ENCODE data around the gene CNTROB. TPM values are rescaled to one million over a fixed set of nuclear protein-coding genes. Genes with fewer than 3 reads are reported as not detected.

Gene CNTROB
- total RNA-seq, 1 experiment from 2014 or later: 39.7 TPM

DNA sequence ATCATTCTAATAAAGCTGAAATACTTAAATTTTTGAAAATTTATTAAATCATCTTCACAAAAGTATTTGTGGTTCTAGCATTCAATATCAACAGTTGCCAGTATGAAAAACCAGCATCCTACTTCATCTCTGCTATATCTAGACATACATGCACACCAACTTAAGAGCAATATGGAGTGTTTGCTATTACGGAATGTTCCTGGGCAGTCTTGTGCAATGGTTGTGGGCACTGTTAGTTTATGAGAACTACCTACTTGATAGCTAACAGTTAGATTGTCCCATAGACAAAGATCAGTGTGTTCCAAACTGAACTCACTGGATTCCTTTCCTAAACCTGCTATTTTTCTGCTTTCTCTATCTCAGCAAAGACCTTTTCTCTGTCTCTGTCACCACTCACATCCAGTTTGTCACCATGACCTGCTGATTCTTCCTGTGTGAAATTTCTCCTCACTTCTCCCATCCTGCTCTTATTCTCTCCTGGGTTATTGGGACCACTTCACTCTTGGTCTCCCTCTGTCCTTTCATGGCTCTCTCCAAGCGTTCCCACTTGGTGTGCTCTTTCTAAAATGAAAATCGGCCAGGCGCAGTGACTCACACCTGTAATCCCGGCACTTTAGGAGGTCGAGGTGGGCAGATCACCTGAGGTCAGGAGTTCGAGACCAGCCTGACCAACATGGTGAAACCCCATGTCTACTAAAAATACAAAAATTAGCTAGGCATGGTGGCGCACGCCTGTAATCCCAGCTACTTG, 27.7 kb downstream of the CNTROB start:
- TF ChIP-seq, protein P1, sequence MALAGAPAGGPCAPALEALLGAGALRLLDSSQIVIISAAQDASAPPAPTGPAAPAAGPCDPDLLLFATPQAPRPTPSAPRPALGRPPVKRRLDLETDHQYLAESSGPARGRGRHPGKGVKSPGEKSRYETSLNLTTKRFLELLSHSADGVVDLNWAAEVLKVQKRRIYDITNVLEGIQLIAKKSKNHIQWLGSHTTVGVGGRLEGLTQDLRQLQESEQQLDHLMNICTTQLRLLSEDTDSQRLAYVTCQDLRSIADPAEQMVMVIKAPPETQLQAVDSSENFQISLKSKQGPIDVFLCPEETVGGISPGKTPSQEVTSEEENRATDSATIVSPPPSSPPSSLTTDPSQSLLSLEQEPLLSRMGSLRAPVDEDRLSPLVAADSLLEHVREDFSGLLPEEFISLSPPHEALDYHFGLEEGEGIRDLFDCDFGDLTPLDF (CRISPR knock-in tag; IDR thresholded peaks at IDR 0.05): no peak
- TF ChIP-seq, protein P2, sequence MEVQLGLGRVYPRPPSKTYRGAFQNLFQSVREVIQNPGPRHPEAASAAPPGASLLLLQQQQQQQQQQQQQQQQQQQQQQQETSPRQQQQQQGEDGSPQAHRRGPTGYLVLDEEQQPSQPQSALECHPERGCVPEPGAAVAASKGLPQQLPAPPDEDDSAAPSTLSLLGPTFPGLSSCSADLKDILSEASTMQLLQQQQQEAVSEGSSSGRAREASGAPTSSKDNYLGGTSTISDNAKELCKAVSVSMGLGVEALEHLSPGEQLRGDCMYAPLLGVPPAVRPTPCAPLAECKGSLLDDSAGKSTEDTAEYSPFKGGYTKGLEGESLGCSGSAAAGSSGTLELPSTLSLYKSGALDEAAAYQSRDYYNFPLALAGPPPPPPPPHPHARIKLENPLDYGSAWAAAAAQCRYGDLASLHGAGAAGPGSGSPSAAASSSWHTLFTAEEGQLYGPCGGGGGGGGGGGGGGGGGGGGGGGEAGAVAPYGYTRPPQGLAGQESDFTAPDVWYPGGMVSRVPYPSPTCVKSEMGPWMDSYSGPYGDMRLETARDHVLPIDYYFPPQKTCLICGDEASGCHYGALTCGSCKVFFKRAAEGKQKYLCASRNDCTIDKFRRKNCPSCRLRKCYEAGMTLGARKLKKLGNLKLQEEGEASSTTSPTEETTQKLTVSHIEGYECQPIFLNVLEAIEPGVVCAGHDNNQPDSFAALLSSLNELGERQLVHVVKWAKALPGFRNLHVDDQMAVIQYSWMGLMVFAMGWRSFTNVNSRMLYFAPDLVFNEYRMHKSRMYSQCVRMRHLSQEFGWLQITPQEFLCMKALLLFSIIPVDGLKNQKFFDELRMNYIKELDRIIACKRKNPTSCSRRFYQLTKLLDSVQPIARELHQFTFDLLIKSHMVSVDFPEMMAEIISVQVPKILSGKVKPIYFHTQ (CRISPR knock-in tag; IDR thresholded peaks at IDR 0.05): no peak
- TF ChIP-seq, protein P3, sequence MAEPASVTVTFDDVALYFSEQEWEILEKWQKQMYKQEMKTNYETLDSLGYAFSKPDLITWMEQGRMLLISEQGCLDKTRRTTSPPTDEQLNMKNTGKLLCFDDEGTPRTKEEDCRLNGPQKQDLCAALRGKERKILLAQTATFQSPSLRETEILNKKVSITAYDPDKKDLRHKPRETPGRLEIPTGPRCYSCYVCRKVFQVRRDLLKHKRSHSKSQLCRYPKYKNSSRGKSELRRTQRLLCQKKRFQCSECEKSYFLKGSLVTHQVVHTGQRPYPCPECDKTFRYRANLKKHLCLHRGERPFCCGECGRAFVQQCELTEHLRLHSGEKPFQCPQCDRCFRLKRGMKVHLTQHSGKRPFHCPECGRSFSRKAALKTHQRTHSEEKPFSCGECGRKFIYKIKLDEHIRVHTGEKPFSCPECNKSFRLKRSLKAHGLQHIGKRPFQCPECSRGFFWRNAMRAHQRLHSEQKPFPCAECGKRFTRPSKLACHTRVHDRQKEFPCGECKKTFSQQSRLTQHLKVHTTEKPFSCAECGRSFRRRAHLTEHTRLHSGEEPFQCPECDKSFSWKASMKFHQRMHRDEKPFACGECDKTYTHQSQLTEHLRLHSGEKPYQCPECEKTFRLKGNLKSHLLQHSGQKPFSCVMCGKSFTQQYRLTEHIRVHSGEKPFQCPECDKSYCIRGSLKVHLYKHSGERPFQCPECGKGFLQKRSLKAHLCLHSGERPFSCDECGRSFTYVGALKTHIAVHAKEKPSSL (CRISPR knock-in tag; conservative IDR thresholded peaks at IDR 0.05): no peak
- no peak for TF ChIP-seq NR3C1 (CRISPR knock-in tag; conservative IDR thresholded peaks at IDR 0.05; ENCODE audit: low read depth)
- no peak for TF ChIP-seq SOX15 (CRISPR knock-in tag; IDR thresholded peaks at IDR 0.05)
- no peak for TF ChIP-seq GTF2I (CRISPR knock-in tag; conservative IDR thresholded peaks at IDR 0.05)
- DNase-seq (ENCODE audit: low spot score): no peak
- H3K27me3 Mint-ChIP-seq (ENCODE audit: low read depth): peaks cover 5% of the 10 kb centered on the region; the same call in 1 of the 2 replicates
- POLR2A ChIA-PET: no interaction called here
- H3K9me3 Mint-ChIP-seq: no peaks in the 10 kb centered on the region
- H3K4me3 Mint-ChIP-seq: no peak overlapping the region
- CTCF ChIA-PET: no interaction called here
- no peak for ATAC-seq
- no peak overlapping the region for H3K27ac Mint-ChIP-seq
- H3K36me3 Mint-ChIP-seq: no peaks in the 10 kb centered on the region
- peaks cover 17% of the 10 kb centered on the region for H3K4me1 Mint-ChIP-seq

DNA sequence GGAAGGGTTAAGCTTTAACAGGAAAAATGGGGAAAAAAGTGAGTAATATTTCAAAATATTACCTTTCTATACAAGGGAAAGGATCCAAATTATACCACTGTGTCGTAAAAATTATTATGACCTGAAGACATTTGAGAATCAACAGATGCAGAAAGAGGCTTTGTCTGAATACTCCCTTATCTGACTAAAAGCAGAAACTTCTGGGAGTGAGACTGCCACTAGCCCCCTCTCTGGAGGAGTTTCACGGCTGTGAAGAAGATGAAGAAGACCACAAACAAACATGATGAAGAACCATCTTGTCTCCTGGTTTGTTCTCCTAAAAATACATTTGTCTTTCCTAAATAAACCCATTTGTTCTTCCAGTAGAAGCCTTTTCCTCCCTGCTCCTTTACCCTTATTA, 29.4 kb downstream of the CNTROB start:
- Mint-ChIP-seq H3K27ac (no peak overlapping the region), H3K4me3 (no peak overlapping the region), H3K27me3 (ENCODE audit: low read depth) (peaks cover 5% of the 10 kb centered on the region; the same call in 1 of the 2 replicates), H3K4me1 (peaks cover 23% of the 10 kb centered on the region), H3K36me3 (no peaks in the 10 kb centered on the region), H3K9me3 (no peaks in the 10 kb centered on the region)
- POLR2A ChIA-PET: no interaction called here
- no peak for ATAC-seq
- no peak for DNase-seq (ENCODE audit: low spot score)
- CTCF ChIA-PET: no interaction called here
- TF ChIP-seq MYBL2 (CRISPR knock-in tag; IDR thresholded peaks at IDR 0.05) (no peak), EMX1 (CRISPR knock-in tag; IDR thresholded peaks at IDR 0.05) (no peak), ATF1 (CRISPR knock-in tag; IDR thresholded peaks at IDR 0.05) (no peak), NR1H2 (CRISPR knock-in tag; IDR thresholded peaks at IDR 0.05) (no peak), ZNF671 (CRISPR knock-in tag; IDR thresholded peaks at IDR 0.05) (no peak), ZNF219 (CRISPR knock-in tag; IDR thresholded peaks at IDR 0.05; ENCODE audit: borderline replicate concordance) (no peak), GABPB1 (CRISPR knock-in tag; IDR thresholded peaks at IDR 0.05) (no peak), ESRRA (CRISPR knock-in tag; IDR thresholded peaks at IDR 0.05; ENCODE audit: borderline replicate concordance) (no peak), CREB1 (CRISPR knock-in tag; IDR thresholded peaks at IDR 0.05) (no peak), NFE2L1 (CRISPR knock-in tag; IDR thresholded peaks at IDR 0.05) (no peak), NR3C1 (CRISPR knock-in tag; conservative IDR thresholded peaks at IDR 0.05; ENCODE audit: low read depth) (no peak), RELA (CRISPR knock-in tag; IDR thresholded peaks at IDR 0.05; ENCODE audit: borderline replicate concordance) (no peak), SOX15 (CRISPR knock-in tag; IDR thresholded peaks at IDR 0.05) (no peak)
- TF ChIP-seq, protein P4, sequence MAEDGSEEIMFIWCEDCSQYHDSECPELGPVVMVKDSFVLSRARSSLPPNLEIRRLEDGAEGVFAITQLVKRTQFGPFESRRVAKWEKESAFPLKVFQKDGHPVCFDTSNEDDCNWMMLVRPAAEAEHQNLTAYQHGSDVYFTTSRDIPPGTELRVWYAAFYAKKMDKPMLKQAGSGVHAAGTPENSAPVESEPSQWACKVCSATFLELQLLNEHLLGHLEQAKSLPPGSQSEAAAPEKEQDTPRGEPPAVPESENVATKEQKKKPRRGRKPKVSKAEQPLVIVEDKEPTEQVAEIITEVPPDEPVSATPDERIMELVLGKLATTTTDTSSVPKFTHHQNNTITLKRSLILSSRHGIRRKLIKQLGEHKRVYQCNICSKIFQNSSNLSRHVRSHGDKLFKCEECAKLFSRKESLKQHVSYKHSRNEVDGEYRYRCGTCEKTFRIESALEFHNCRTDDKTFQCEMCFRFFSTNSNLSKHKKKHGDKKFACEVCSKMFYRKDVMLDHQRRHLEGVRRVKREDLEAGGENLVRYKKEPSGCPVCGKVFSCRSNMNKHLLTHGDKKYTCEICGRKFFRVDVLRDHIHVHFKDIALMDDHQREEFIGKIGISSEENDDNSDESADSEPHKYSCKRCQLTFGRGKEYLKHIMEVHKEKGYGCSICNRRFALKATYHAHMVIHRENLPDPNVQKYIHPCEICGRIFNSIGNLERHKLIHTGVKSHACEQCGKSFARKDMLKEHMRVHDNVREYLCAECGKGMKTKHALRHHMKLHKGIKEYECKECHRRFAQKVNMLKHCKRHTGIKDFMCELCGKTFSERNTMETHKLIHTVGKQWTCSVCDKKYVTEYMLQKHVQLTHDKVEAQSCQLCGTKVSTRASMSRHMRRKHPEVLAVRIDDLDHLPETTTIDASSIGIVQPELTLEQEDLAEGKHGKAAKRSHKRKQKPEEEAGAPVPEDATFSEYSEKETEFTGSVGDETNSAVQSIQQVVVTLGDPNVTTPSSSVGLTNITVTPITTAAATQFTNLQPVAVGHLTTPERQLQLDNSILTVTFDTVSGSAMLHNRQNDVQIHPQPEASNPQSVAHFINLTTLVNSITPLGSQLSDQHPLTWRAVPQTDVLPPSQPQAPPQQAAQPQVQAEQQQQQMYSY (CRISPR knock-in tag; IDR thresholded peaks at IDR 0.05): no peak
- TF ChIP-seq, protein P5, sequence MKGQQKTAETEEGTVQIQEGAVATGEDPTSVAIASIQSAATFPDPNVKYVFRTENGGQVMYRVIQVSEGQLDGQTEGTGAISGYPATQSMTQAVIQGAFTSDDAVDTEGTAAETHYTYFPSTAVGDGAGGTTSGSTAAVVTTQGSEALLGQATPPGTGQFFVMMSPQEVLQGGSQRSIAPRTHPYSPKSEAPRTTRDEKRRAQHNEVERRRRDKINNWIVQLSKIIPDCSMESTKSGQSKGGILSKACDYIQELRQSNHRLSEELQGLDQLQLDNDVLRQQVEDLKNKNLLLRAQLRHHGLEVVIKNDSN (CRISPR knock-in tag; IDR thresholded peaks at IDR 0.05): no peak
- TF ChIP-seq, protein P6, sequence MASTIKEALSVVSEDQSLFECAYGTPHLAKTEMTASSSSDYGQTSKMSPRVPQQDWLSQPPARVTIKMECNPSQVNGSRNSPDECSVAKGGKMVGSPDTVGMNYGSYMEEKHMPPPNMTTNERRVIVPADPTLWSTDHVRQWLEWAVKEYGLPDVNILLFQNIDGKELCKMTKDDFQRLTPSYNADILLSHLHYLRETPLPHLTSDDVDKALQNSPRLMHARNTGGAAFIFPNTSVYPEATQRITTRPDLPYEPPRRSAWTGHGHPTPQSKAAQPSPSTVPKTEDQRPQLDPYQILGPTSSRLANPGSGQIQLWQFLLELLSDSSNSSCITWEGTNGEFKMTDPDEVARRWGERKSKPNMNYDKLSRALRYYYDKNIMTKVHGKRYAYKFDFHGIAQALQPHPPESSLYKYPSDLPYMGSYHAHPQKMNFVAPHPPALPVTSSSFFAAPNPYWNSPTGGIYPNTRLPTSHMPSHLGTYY (CRISPR knock-in tag; IDR thresholded peaks at IDR 0.05): no peak
- TF ChIP-seq, protein P7, sequence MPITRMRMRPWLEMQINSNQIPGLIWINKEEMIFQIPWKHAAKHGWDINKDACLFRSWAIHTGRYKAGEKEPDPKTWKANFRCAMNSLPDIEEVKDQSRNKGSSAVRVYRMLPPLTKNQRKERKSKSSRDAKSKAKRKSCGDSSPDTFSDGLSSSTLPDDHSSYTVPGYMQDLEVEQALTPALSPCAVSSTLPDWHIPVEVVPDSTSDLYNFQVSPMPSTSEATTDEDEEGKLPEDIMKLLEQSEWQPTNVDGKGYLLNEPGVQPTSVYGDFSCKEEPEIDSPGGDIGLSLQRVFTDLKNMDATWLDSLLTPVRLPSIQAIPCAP (CRISPR knock-in tag; IDR thresholded peaks at IDR 0.05): no peak
- TF ChIP-seq, protein P8, sequence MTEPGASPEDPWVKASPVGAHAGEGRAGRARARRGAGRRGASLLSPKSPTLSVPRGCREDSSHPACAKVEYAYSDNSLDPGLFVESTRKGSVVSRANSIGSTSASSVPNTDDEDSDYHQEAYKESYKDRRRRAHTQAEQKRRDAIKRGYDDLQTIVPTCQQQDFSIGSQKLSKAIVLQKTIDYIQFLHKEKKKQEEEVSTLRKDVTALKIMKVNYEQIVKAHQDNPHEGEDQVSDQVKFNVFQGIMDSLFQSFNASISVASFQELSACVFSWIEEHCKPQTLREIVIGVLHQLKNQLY (CRISPR knock-in tag; IDR thresholded peaks at IDR 0.05): no peak
